GM12878 (cell line): ENCODE results near the gene GPT2. TPM values are rescaled to one million over a fixed set of nuclear protein-coding genes. Genes with fewer than 3 reads are reported as not detected.

Experiments
- ATF7 ChIP-seq: fragments of 450-650 bp; IDR thresholded peaks from 2 replicates; pipeline ENCODE4 v1.6.1; 2016; ENCODE audit warnings: low read depth, mild to moderate bottlenecking
- FOXM1 ChIP-seq: IDR thresholded peaks from 2 replicates; pipeline ENCODE4 v1.6.1; 2012; ENCODE audit warnings: low read depth, mild to moderate bottlenecking, inconsistent platforms, low read length, moderate library complexity
- HCFC1 ChIP-seq: fragments of 150-350 bp; IDR thresholded peaks from 2 replicates; pipeline ENCODE4 v1.6.1; 2014; ENCODE audit warnings: low read length
- NRF1 ChIP-seq: conservative IDR thresholded peaks from 2 replicates; pipeline ENCODE4 v1.6.1; 2011; ENCODE audit warnings: mild to moderate bottlenecking, low read depth, low read length, improper control_type of control experiment
- RAD51 ChIP-seq: fragments of 450-650 bp; IDR thresholded peaks from 2 replicates; pipeline ENCODE4 v1.6.1; 2016; ENCODE audit warnings: moderate library complexity, mild to moderate bottlenecking, inconsistent platforms
- RELB ChIP-seq: fragments of 450-650 bp; IDR thresholded peaks from 2 replicates; pipeline ENCODE4 v1.6.1; 2017; ENCODE audit warnings: low read depth, mild to moderate bottlenecking, moderate library complexity
- SMAD5 ChIP-seq: IDR thresholded peaks from 2 replicates; pipeline ENCODE4 v1.6.1; 2016; ENCODE audit warnings: antibody characterized with exemption, low read depth
- SPI1 ChIP-seq: IDR thresholded peaks from 2 replicates; pipeline ENCODE4 v1.6.1; 2011; ENCODE audit warnings: low read depth, mild to moderate bottlenecking, low read length, moderate library complexity, borderline replicate concordance; ENCODE audit not compliant: insufficient read depth
- polyA plus RNA-seq, 11 experiments: library from polyadenylated mRNA; depleted of rRNA in 4 of 11; unstranded in 6 of 11; stranded (reverse) in 5 of 11; fragments of >200 nt; fragmentation: Nextera tagmentation in 4 of 11; fragmentation: Illumina TruSeq in 1 of 11; extraction: Ambion mirVana in 4 of 11; extraction: Trizol in 1 of 11; gene quantifications; 1 replicate in 1 of 11; 2 replicates in 10 of 11; pipeline versions ENCODE4 v1.2.1 to v1.2.3, GENCODE V29; 2011 to 2016; ENCODE audit warnings: inconsistent platforms in 2 of 11, missing spikeins in 2 of 11, low read depth in 1 of 11
- total RNA-seq, 4 experiments: library from RNA; depleted of rRNA in 3 of 4; stranded (reverse); fragments of >200 nt in 3 of 4; fragmentation: Illumina TruSeq in 1 of 4; extraction: Trizol in 1 of 4; gene quantifications; 2 replicates each; pipeline versions ENCODE4 v1.2.1 to v1.2.3, GENCODE V29; 2013 to 2021
- TF ChIP-seq, protein P1 (sequence below): fragments of 450-650 bp; IDR thresholded peaks from 2 replicates; pipeline ENCODE4 v1.6.1; 2017; ENCODE audit warnings: antibody characterized with exemption, mild to moderate bottlenecking, moderate library complexity
- TF ChIP-seq, protein P2 (sequence below): fragments of 450-650 bp; IDR thresholded peaks from 2 replicates; pipeline ENCODE4 v1.6.1; 2018; ENCODE audit warnings: borderline replicate concordance, mild to moderate bottlenecking; ENCODE audit not compliant: partially characterized antibody

Gene GPT2
- total and polyA plus RNA-seq, 10 of the 15 experiments (the other 5 are each of a cell fraction or from before 2014, with no cell fraction given) = 0.45 to 9.9 (median 4.3) TPM

DNA sequence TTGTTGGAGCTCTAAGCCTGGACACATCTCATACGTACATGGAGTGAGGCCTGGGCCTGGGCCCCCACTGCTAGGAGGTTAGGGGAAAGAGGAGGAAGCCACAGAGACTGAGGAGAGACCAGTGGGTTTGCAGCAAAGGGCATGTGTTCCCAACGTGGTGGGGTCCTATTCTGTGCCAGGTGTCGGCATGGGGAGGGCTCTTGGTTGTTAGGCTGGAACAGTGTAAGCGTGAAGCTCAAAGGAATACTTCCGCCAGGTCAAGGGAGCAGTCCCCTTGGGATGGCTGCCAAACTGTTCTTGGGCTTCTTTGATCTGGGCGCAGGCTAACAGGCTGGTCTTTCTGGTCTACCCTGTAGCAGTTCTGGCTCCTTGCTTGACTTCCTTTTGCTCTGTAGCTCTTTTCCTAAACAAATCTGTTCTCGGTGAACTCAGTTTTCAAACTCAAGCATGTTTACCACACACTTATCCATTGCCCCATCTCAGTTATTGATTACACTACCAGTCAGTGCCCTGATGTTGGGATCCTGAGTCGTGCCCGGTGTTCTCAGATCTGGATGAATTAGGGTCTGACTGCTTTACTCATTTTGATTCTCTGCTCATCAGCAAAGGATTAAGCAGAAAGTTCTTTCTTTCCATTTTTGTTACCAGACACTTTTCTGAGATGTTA is 36.4 kb downstream of the GPT2 start (continued):
- TF ChIP-seq, protein P1, sequence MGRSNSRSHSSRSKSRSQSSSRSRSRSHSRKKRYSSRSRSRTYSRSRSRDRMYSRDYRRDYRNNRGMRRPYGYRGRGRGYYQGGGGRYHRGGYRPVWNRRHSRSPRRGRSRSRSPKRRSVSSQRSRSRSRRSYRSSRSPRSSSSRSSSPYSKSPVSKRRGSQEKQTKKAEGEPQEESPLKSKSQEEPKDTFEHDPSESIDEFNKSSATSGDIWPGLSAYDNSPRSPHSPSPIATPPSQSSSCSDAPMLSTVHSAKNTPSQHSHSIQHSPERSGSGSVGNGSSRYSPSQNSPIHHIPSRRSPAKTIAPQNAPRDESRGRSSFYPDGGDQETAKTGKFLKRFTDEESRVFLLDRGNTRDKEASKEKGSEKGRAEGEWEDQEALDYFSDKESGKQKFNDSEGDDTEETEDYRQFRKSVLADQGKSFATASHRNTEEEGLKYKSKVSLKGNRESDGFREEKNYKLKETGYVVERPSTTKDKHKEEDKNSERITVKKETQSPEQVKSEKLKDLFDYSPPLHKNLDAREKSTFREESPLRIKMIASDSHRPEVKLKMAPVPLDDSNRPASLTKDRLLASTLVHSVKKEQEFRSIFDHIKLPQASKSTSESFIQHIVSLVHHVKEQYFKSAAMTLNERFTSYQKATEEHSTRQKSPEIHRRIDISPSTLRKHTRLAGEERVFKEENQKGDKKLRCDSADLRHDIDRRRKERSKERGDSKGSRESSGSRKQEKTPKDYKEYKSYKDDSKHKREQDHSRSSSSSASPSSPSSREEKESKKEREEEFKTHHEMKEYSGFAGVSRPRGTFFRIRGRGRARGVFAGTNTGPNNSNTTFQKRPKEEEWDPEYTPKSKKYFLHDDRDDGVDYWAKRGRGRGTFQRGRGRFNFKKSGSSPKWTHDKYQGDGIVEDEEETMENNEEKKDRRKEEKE = no peak
- TF ChIP-seq SMAD5 = no peak
- no peak for TF ChIP-seq RAD51
- TF ChIP-seq RELB = no peak
- TF ChIP-seq NRF1 = no peak
- TF ChIP-seq, protein P2, sequence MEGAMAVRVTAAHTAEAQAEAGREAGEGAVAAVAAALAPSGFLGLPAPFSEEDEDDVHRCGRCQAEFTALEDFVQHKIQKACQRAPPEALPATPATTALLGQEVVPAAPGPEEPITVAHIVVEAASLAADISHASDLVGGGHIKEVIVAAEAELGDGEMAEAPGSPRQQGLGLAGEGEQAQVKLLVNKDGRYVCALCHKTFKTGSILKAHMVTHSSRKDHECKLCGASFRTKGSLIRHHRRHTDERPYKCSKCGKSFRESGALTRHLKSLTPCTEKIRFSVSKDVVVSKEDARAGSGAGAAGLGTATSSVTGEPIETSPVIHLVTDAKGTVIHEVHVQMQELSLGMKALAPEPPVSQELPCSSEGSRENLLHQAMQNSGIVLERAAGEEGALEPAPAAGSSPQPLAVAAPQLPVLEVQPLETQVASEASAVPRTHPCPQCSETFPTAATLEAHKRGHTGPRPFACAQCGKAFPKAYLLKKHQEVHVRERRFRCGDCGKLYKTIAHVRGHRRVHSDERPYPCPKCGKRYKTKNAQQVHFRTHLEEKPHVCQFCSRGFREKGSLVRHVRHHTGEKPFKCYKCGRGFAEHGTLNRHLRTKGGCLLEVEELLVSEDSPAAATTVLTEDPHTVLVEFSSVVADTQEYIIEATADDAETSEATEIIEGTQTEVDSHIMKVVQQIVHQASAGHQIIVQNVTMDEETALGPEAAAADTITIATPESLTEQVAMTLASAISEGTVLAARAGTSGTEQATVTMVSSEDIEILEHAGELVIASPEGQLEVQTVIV = no peak
- TF ChIP-seq ATF7 = no peak
- TF ChIP-seq HCFC1 = no peak
- TF ChIP-seq SPI1 = no peak
- TF ChIP-seq FOXM1 = no peak
- TF ChIP-seq, all 136 proteins: peak for 0
